ENCODE measurements around the gene PRCD.

GRCh38 chr17:76594690-76595089 lies 54.8 kb downstream of the PRCD start:
- TF ChIP-seq POLR2A (IDR thresholded peaks at IDR 0.05; ENCODE audit: low read length) (no peak), GATA1 (IDR thresholded peaks at IDR 0.05; ENCODE audit: low read depth, low read length) (no peak)

Data from erythroblast (primary cell).